ENCODE measurements around the gene RHEB. TPM values are rescaled to one million over a fixed set of nuclear protein-coding genes. Genes with fewer than 3 reads are reported as not detected.
A peak's percentile ranks its signal among the peaks of the same experiment; 100 is the strongest.

The RHEB gene
- total RNA-seq, 1 experiment from 2014 or later = 135 TPM

GRCh38 chr7:151432658-151433521, 86.8 kb downstream of the RHEB start:
- DNase-seq (ENCODE audit: low spot score) = no peak

GRCh38 chr7:151431768-151432311, 87.9 kb downstream of the RHEB start:
- DNase-seq (ENCODE audit: low spot score) = no peak

- no peak for DNase-seq (ENCODE audit: low spot score)
These were observed 88.4 kb downstream of the RHEB start for GRCh38 chr7:151431281-151431767.

GRCh38 chr7:151430391-151431205, 89.1 kb downstream of the RHEB start:
- no peak for DNase-seq (ENCODE audit: low spot score)

DNA sequence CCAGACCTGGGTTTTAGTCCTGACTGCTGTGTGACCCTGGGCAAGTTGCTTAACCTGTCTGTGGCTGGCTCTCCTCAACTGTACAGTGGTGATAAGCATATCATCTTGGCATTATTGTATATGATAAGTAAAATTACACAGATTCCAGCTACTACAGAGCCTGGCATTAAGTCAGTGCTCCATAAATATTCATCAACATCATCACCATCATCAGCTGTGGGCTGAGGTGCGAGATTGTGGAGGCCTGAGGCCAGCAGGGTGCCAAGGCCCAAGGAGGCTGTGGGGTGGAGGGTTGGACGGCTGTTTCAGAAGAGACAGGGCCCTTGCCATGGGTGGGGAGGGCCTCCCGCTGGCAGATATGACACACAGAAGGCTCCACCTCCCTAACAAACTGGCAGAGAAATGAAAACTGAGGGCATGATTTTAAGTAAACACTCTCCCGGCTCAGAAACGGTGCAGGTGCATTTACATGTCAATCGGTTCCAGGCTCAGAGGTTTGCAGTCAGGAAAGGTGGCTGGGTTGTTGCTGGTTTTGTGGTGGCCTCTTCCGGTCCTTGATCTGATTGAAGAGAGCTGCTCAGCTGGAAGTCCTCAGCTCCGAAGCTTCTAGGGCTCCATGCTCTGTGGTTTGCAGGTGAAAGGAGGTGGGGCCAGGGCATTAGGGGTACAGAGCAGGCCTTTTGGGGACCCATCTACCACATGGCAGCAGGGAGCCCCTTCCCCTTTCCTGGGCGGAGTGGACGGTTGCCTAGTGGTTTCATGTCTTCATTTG, 89.9 kb downstream of the RHEB start:
- DNase-seq (ENCODE audit: low spot score) = peak; percentile 65

DNA sequence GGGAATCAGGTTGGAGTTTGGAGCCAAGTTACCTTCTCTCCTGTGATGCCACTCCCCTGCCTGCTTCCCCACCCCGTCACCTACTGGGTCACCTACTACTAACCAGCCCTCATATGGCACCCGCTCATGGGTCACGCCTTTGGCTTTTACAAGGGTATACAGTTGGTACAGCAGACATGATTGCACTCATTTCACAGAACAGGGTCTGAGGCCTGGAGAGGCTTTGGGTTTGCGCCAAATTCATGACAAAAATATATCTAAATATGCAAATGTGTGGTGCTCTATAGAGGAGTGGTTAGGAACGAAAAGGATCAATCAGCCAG, 90.5 kb downstream of the RHEB start:
- no peak for DNase-seq (ENCODE audit: low spot score)

DNA sequence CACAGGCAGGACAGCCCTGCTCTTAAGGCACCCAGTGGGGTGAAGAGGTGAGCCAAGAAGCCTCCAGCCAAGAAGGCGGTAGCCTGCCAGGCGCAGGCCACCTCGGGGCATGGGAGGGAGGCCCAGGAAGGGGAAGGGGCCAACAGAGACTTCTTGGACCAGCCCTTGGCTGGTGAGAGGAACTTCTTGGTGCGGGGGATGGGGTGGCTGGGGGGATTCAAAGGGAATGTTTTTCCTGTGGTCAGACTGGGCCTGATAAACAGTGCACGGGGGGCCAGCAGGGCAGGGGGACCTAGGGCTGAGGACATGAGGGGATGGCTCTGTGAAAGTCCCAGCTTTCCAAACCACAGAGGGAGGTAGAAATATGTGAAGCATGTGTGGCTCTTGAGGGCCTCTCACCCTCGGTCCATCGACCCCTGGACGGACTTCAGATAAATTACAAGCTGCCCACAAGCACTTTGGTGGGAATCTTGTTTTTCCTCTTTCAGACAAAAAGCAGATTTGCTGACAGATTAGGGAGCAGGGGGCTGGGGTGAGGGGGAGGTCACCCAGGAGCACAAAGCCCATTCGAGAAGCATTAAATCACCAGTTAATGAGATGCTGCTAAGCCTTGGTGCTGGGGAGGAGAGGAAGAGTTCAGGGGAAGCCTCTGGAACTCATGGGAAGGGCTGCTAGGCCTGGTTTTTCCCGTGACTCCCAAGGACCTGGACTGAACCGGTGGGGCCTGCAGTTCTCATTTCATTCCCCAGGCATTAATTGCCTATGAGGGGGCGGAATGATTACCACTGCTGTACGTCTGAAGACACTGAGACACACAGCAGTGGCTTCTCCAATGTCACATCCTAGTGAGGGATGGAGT, 91.1 kb downstream of the RHEB start:
- DNase-seq (ENCODE audit: low spot score) = no peak

- no peak for DNase-seq (ENCODE audit: low spot score)
These were observed 91.9 kb downstream of the RHEB start for GRCh38 chr7:151427705-151428377.

GRCh38 chr7:151426904-151427704, 92.6 kb downstream of the RHEB start:
- no peak for DNase-seq (ENCODE audit: low spot score)

DNA sequence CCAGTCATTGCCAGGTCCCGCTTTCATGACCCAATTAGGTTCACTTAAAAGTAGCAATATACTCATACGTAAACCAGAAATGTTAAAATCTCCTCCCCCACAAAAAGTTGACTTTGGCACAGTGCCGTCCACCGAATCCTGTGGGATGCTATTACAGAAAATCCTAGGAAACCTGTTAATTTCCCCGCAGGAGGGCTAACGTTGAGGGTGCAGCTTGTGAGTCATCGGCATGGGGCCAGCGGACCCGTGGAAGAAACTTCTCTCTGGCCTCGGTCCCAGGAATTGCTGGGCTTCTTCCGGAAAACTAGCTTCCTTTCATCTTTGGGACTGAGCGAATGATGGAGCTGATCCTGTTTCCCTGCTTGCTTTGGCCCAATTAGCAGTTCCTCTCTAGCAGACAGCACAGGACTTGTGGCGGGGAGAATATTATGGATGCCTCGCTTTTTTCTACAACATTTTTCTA, 93.2 kb downstream of the RHEB start:
- DNase-seq (ENCODE audit: low spot score) = peak; percentile 81

DNA sequence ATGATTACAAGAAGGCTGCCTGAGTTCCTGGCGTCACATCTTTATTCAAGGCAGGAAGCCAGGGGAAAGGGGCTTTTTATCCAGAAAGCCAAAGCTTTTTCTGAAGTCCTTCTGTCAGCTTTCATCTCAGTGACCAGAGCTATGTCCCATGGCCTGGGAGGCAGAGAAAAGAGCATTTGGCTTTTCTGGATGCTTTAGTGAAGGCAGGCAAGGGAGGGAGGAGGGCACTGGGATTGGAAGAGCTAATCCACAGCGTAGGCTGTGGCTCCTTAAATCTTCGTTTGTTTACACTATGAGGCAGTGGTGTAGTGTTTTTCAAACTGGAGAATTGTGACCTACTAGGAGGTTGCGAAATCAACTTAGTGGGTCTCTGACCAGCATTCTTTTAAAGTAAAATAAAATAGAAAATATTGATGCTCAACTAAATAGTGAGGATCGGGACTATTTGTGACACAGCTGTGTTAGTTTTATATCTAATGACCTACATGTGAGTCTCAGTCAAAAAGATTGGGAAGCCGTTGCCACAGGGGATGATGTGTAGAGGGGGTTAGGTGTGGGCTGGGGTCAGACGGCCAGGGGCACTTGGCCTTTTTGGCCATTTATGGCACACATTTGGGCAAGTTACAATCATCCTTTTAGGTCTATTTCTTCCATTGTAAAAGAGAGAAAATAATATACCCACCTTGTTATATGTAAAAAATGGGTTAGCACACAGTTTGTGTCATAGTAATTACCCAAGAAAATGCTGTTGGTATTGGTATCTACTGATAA, 93.8 kb downstream of the RHEB start:
- DNase-seq (ENCODE audit: low spot score) = no peak

GRCh38 chr7:151424799-151425198, 94.9 kb downstream of the RHEB start:
- DNase-seq (ENCODE audit: low spot score) = no peak

GRCh38 chr7:151423936-151424335, 95.8 kb downstream of the RHEB start:
- no peak for DNase-seq (ENCODE audit: low spot score)

GRCh38 chr7:151423226-151423625, 96.5 kb downstream of the RHEB start:
- DNase-seq (ENCODE audit: low spot score) = no peak

- DNase-seq (ENCODE audit: low spot score) = no peak
These were observed 97.5 kb downstream of the RHEB start for GRCh38 chr7:151422212-151422611.

- DNase-seq (ENCODE audit: low spot score) = no peak
These were observed 99.6 kb downstream of the RHEB start for GRCh38 chr7:151420144-151420543.

DNA sequence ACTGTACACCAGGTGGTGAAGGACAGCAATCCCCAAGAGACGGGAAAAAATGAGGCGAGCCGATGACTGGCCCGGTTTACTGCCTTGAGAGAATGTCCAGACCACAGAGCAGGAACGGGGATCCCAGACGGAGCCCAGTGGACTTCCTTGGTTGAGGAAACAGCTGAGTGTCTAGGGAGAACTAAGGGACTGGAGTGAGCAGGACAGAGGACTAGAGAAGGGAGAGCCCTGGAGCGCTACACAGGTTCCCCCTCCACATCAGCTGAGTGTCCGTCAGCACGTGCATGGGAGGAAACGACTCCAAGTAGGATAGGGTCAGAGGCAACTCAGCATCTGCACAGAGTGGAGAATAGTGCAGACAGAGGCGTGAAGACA, 102.8 kb downstream of the RHEB start:
- DNase-seq (ENCODE audit: low spot score) = no peak

Data from HT-29 (cell line).